H1 (cell line): Measurements from ENCODE around the gene MMP1. TPM values are rescaled to one million over a fixed set of nuclear protein-coding genes. Genes with fewer than 3 reads are reported as not detected.

ENCODE experiments used
- CTCF ChIA-PET: fragments of 300-600 bp; sonication (Branson Sonifier 250); formaldehyde crosslinking; loops from one replicate; lab custom pipeline; 2021; ENCODE audit not compliant: partially characterized antibody; lab: Charles Lee
- POLR2A ChIA-PET: fragments of 300-600 bp; sonication (Branson Sonifier 250); formaldehyde crosslinking; loops from one replicate; lab custom pipeline; 2021; ENCODE audit warnings: inconsistent platforms; ENCODE audit not compliant: partially characterized antibody; lab: Charles Lee
- DNase-seq, 2 experiments: peaks; one replicate each; pipeline versions ENCODE4 v3.0.0 to v3.0.0-alpha.2; 2010 to 2022; ENCODE audit warnings: low spot score in 2 of 2, low read depth in 1 of 2, mixed read lengths in 1 of 2
- FAIRE-seq: peaks from 2 replicates; lab custom pipeline; 2011; peaks lifted over from hg19 to GRCh38; lab: Jason Lieb, UNC
- H2AFZ ChIP-seq: 2 replicates; pipeline ENCODE4 v1.8.1; 2012; ENCODE audit warnings: low read length, inconsistent platforms
- H2AK5ac ChIP-seq: 2 replicates; pipeline ENCODE4 v1.6.1; 2013; ENCODE audit warnings: low read depth, low read length
- H2BK120ac ChIP-seq: replicated peaks from 2 replicates; pipeline ENCODE3; 2013; ENCODE audit warnings: low read depth, low read length, inconsistent platforms
- H2BK12ac ChIP-seq: 2 replicates; pipeline ENCODE4 v1.6.1; 2013; ENCODE audit warnings: low read depth, low read length
- H2BK15ac ChIP-seq: 2 replicates; pipeline ENCODE4 v1.6.1; 2013; ENCODE audit warnings: low read length
- H2BK20ac ChIP-seq: 2 replicates; pipeline ENCODE4 v1.6.1; 2013; ENCODE audit warnings: low read length
- H2BK5ac ChIP-seq: 2 replicates; pipeline ENCODE4 v1.6.1; 2013; ENCODE audit warnings: low read depth, low read length
- H3K14ac ChIP-seq: 2 replicates; pipeline ENCODE4 v1.6.1; 2013; ENCODE audit warnings: inconsistent platforms; ENCODE audit not compliant: insufficient read length
- H3K18ac ChIP-seq: 2 replicates; pipeline ENCODE4 v1.6.1; 2013; ENCODE audit warnings: low read length; ENCODE audit errors: extremely low read depth
- H3K23ac ChIP-seq: 2 replicates; pipeline ENCODE4 v1.6.1; 2013; ENCODE audit warnings: inconsistent platforms; ENCODE audit not compliant: insufficient read length
- H3K23me2 ChIP-seq: 2 replicates; pipeline ENCODE4 v1.6.1; 2013; ENCODE audit warnings: low read depth, low read length
- H3K27ac ChIP-seq: 2 replicates; pipeline ENCODE4 v1.6.1; 2011; ENCODE audit warnings: low read depth, low read length, inconsistent platforms
- H3K27me3 ChIP-seq, 4 experiments: replicated peaks in 1 of 4; 1 replicate in 1 of 4; 2 replicates in 3 of 4; pipeline versions ENCODE4 v1.6.1 to v1.8.1; 2011 to 2013; ENCODE audit warnings: low read length in 3 of 4, mild to moderate bottlenecking in 3 of 4, inconsistent platforms in 2 of 4, mixed read lengths in 2 of 4, moderate library complexity in 1 of 4; ENCODE audit not compliant: control insufficient read depth in 3 of 4, insufficient read depth in 3 of 4; ENCODE audit errors: extremely low read depth in 1 of 4
- H3K36me3 ChIP-seq, 4 experiments: 2 replicates each; pipeline versions ENCODE4 v1.6.1 to v1.8.1; 2011 to 2013; ENCODE audit warnings: mild to moderate bottlenecking in 4 of 4, low read length in 3 of 4, moderate library complexity in 2 of 4, control low read depth in 1 of 4, inconsistent platforms in 1 of 4; ENCODE audit not compliant: insufficient read depth in 4 of 4, control insufficient read depth in 2 of 4
- H3K4ac ChIP-seq: replicated peaks from 2 replicates; pipeline ENCODE3; 2013; ENCODE audit warnings: low read length, low read depth, mixed read lengths, inconsistent platforms; ENCODE audit not compliant: insufficient read length
- H3K4me1 ChIP-seq, 4 experiments: replicated peaks in 1 of 4; 1 replicate in 1 of 4; 2 replicates in 3 of 4; pipeline versions ENCODE4 v1.6.1 to v1.8.1; 2011 to 2013; ENCODE audit warnings: low read length in 3 of 4, inconsistent platforms in 2 of 4, mixed read lengths in 1 of 4; ENCODE audit not compliant: insufficient read depth in 4 of 4, control insufficient read depth in 3 of 4
- H3K4me2 ChIP-seq, 2 experiments: 2 replicates each; pipeline versions ENCODE4 v1.6.1 to v1.8.1; 2011 to 2013; ENCODE audit warnings: low read depth in 2 of 2, low read length in 2 of 2, control low read depth in 1 of 2, inconsistent platforms in 1 of 2, mild to moderate bottlenecking in 1 of 2; ENCODE audit not compliant: insufficient read depth in 1 of 2
- H3K4me3 ChIP-seq, 4 experiments: fragments of 200-600, 300-600 bp in 1 of 4; sonication (generic), shearing (Covaris generic), sonication (Bioruptor Twin) in 1 of 4; 2 replicates each; pipeline versions ENCODE4 v1.5.1 to v1.8.1; 2011 to 2016; ENCODE audit warnings: low read length in 4 of 4, low read depth in 3 of 4, control low read depth in 2 of 4, inconsistent platforms in 2 of 4, mild to moderate bottlenecking in 2 of 4, mixed read lengths in 1 of 4, moderate library complexity in 1 of 4; ENCODE audit not compliant: insufficient read depth in 2 of 4; ENCODE audit errors: extremely low read depth in 1 of 4
- H3K56ac ChIP-seq: replicated peaks from 2 replicates; pipeline ENCODE3; 2013; ENCODE audit warnings: low read depth, mild to moderate bottlenecking, mixed read lengths, low read length, inconsistent platforms; ENCODE audit not compliant: insufficient read length
- H3K79me1 ChIP-seq: 2 replicates; pipeline ENCODE4 v1.6.1; 2013; ENCODE audit warnings: low read depth, low read length, control low read depth
- H3K79me2 ChIP-seq, 2 experiments: 2 replicates each; pipeline versions ENCODE4 v1.6.1 to v1.8.1; 2012 to 2013; ENCODE audit warnings: low read length in 2 of 2, mild to moderate bottlenecking in 2 of 2, inconsistent platforms in 1 of 2; ENCODE audit not compliant: insufficient read depth in 2 of 2, control insufficient read depth in 1 of 2
- H3K9ac ChIP-seq, 4 experiments: replicated peaks in 1 of 4; 1 replicate in 1 of 4; 2 replicates in 3 of 4; pipeline versions ENCODE4 v1.6.1 to v1.8.1; 2011 to 2013; ENCODE audit warnings: low read depth in 3 of 4, low read length in 3 of 4, control low read depth in 2 of 4, mild to moderate bottlenecking in 2 of 4, moderate library complexity in 2 of 4, inconsistent platforms in 1 of 4; ENCODE audit errors: extremely low read depth in 1 of 4
- H3K9me3 ChIP-seq, 2 experiments: 2 replicates each; pipeline versions ENCODE4 v1.6.1 to v1.8.1; 2012 to 2013; ENCODE audit warnings: mild to moderate bottlenecking in 2 of 2, moderate library complexity in 2 of 2, control low read depth in 1 of 2, inconsistent platforms in 1 of 2, low read depth in 1 of 2, low read length in 1 of 2, mixed read lengths in 1 of 2; ENCODE audit not compliant: insufficient read depth in 2 of 2
- H4K20me1 ChIP-seq, 2 experiments: replicated peaks in 1 of 2; 2 replicates each; pipeline versions ENCODE3 to v1.8.1; 2011 to 2013; ENCODE audit warnings: inconsistent platforms in 2 of 2, low read length in 2 of 2, mild to moderate bottlenecking in 1 of 2; ENCODE audit not compliant: insufficient read depth in 2 of 2, control insufficient read depth in 1 of 2
- H4K5ac ChIP-seq: 2 replicates; pipeline ENCODE4 v1.6.1; 2013; ENCODE audit warnings: low read length, low read depth, mixed read lengths, inconsistent platforms; ENCODE audit not compliant: insufficient read length
- H4K8ac ChIP-seq: 2 replicates; pipeline ENCODE4 v1.8.0; 2013; ENCODE audit warnings: mild to moderate bottlenecking, moderate library complexity, low read length, inconsistent platforms; ENCODE audit not compliant: insufficient read depth; ENCODE audit errors: extremely low read depth
- H4K91ac ChIP-seq: replicated peaks from 2 replicates; pipeline ENCODE3; 2013; ENCODE audit warnings: low read length, mixed read lengths, inconsistent platforms; ENCODE audit not compliant: insufficient read length
- WGBS, 2 experiments: shearing (Covaris generic) in 1 of 2; methylation state at CpG; one replicate each; pipeline versions ENCODE4 v1.1.6 to v1.1.7; 2013 to 2015; ENCODE audit warnings: low lambda C conversion rate in 2 of 2, mixed read lengths in 2 of 2, inconsistent platforms in 1 of 2, low coverage in 1 of 2, missing lambda C conversion rate in 1 of 2; ENCODE audit not compliant: insufficient replicate concordance in 2 of 2, insufficient coverage in 1 of 2, insufficient read length in 1 of 2; ENCODE audit errors: extremely low coverage in 1 of 2, missing lambda C conversion rate in 1 of 2; 5-methylcytosine and 5-hydroxymethylcytosine counted together
- polyA plus RNA-seq, 7 experiments: library from polyadenylated mRNA; depleted of rRNA in 3 of 7; stranded (reverse) in 5 of 7; unstranded in 2 of 7; fragments of >200 nt in 5 of 7; fragments of 200-250 nt in 2 of 7; gene quantifications; 1 replicate in 5 of 7; 2 replicates in 1 of 7; 4 replicates in 1 of 7; pipeline versions ENCODE4 v1.2.1 to v1.2.3, GENCODE V29; 2011 to 2013; ENCODE audit warnings: missing spikeins in 2 of 7, mixed read lengths in 2 of 7
- total RNA-seq: library from RNA; stranded (reverse); fragmentation: NEBNext Ultra II Directional; extraction: Animal tissue kit (Norgen Biotek cat#: 25700); gene quantifications from 2 replicates; pipeline ENCODE4 v1.2.1, GENCODE V29; 2021
- TF ChIP-seq, protein P1 (sequence below): IDR thresholded peaks from 2 replicates; pipeline ENCODE4 v1.6.1; 2012; ENCODE audit warnings: low read length, inconsistent platforms

The MMP1 gene
- total and polyA plus RNA-seq, 2 of the 8 experiments (the other 6 are each of a cell fraction or from before 2014, with no cell fraction given) = not detected

DNA sequence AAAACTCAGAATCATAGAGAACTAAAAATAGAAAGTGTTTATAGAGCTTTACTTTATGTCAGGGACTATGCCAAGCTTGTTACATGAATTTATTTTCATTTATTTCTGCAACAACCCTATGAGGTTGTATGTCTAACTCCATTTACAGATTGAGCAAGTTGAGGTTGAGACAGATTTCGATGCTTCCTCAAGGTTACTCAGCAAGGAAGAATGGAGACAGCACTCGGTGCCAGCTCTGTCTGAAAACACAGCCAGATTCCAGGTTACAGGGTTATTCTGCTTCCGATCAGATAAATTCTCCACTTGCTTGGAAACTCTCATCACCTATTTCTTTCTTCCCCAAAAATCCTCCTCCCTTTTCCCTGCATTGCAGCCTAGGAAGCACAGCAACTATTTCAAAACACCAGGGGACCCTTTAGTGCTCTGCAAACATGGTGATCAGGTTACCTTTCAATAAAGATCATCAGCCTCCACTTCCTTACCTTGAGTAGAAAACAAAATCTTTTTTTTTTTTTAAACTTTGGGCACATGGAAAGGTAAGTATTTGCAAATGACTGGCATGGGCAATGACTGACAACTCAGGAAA, 38.4 kb upstream of the MMP1 start:
- Histone ChIP-seq H3K56ac (no peak overlapping the region), H3K27me3 (no peaks in the 10 kb centered on the region; a peak in 2 of 7 replicates), H2BK20ac (no peak overlapping the region), H4K5ac (no peak overlapping the region), H4K20me1 (no peaks in the 10 kb centered on the region), H3K79me1 (no peaks in the 10 kb centered on the region), H3K9me3 (no peaks in the 10 kb centered on the region), H3K14ac (no peak overlapping the region), H2BK120ac (no peak overlapping the region), H3K9ac (no peak overlapping the region), H3K4me3 (no peak overlapping the region), H3K18ac (no peak overlapping the region), H2AFZ (no peak overlapping the region), H3K4me2 (peak overlapping the region; percentile 34 to 40; a peak in 3 of 4 replicates), H4K8ac (no peak overlapping the region), H2BK5ac (no peak overlapping the region), H4K91ac (no peak overlapping the region), H2BK12ac (no peak overlapping the region), H3K4me1 (peaks cover 0 to 7% (median 1%) of the 10 kb centered on the region in 4 experiments; a peak in 4 of 7 replicates), H2BK15ac (no peak overlapping the region), H2AK5ac (no peak overlapping the region), H3K27ac (no peak overlapping the region), H3K23me2 (no peaks in the 10 kb centered on the region), H3K36me3 (no peaks in the 10 kb centered on the region), H3K79me2 (no peaks in the 10 kb centered on the region), H3K23ac (no peak overlapping the region), H3K4ac (no peak overlapping the region)
- FAIRE-seq (peak; percentile 36), DNase-seq (no peak)
- WGBS, 2 experiments = 64% methylated on average over 3 of the region's 3 CpGs; no CpG with 5 or more reads in 1 of the 2 experiments
- TF ChIP-seq, protein P1, sequence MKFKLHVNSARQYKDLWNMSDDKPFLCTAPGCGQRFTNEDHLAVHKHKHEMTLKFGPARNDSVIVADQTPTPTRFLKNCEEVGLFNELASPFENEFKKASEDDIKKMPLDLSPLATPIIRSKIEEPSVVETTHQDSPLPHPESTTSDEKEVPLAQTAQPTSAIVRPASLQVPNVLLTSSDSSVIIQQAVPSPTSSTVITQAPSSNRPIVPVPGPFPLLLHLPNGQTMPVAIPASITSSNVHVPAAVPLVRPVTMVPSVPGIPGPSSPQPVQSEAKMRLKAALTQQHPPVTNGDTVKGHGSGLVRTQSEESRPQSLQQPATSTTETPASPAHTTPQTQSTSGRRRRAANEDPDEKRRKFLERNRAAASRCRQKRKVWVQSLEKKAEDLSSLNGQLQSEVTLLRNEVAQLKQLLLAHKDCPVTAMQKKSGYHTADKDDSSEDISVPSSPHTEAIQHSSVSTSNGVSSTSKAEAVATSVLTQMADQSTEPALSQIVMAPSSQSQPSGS = no peak
- POLR2A ChIA-PET = no interaction called here
- CTCF ChIA-PET = interaction anchor here (0.6 to 2.3 kb wide), 9 partner anchors 9 to 106 kb away, joined by 3 to 7 read pairs (median 4); no protein-coding TSS in a partner anchor
